Amygdala (tissue), 56 donors: ENCODE data around the gene YAF2.
"Not testable (repeated sequence)": the region's sequence is repeated elsewhere in the genome, so short reads cannot be mapped to it uniquely, and the experiment has no call there.

Source experiments
- DNase-seq, 56 donors: peaks; one replicate each; lab custom pipeline; 2025; lab: John Stamatoyannopoulos, UW

Gene YAF2

GRCh38 chr12:42204362-42204761 lies 33.7 kb downstream of the YAF2 start:
- no peak for DNase-seq

GRCh38 chr12:42201063-42201462 lies 37.0 kb downstream of the YAF2 start:
- no peak for DNase-seq

- no peak for DNase-seq
These were observed 39.0 kb downstream of the YAF2 start for GRCh38 chr12:42199007-42199406.

GRCh38 chr12:42196723-42197603 lies 41.1 kb downstream of the YAF2 start:
- no peak for DNase-seq

GRCh38 chr12:42192686-42193085 lies 45.4 kb downstream of the YAF2 start:
- no peak for DNase-seq

- DNase-seq = no peak
These were observed 45.8 kb downstream of the YAF2 start for GRCh38 chr12:42192258-42192657.

GRCh38 chr12:42190376-42190775 lies 47.7 kb downstream of the YAF2 start:
- no peak for DNase-seq

- DNase-seq = not testable (repeated sequence)
These were observed 49.8 kb downstream of the YAF2 start for GRCh38 chr12:42188275-42188674.

GRCh38 chr12:42187799-42188198 lies 50.2 kb downstream of the YAF2 start:
- DNase-seq = no peak

- no peak for DNase-seq
These were observed 51.3 kb downstream of the YAF2 start for GRCh38 chr12:42186793-42187192.

GRCh38 chr12:42182394-42182793 lies 55.7 kb downstream of the YAF2 start:
- no peak for DNase-seq

GRCh38 chr12:42180990-42181596 lies 57.0 kb downstream of the YAF2 start:
- peak in 1 of 56 donors; percentile 2 for DNase-seq

GRCh38 chr12:42178101-42178500 lies 59.9 kb downstream of the YAF2 start:
- DNase-seq = no peak

- no peak for DNase-seq
These were observed 63.1 kb downstream of the YAF2 start for GRCh38 chr12:42174978-42175377.

- DNase-seq = no peak
These were observed 64.0 kb downstream of the YAF2 start for GRCh38 chr12:42173961-42174521.

GRCh38 chr12:42172441-42173210 lies 65.4 kb downstream of the YAF2 start:
- no peak for DNase-seq

GRCh38 chr12:42167711-42168110 lies 70.3 kb downstream of the YAF2 start:
- no peak for DNase-seq

GRCh38 chr12:42166501-42166900 lies 71.5 kb downstream of the YAF2 start:
- DNase-seq = no peak

- DNase-seq = no peak
These were observed 74.1 kb downstream of the YAF2 start for GRCh38 chr12:42163913-42164312.

- no peak for DNase-seq
These were observed 75.1 kb downstream of the YAF2 start for GRCh38 chr12:42162965-42163364.

GRCh38 chr12:42162193-42162592 lies 75.9 kb downstream of the YAF2 start:
- no peak for DNase-seq
